Measurements from ENCODE around the gene PSAP.
"Not testable (repeated sequence)": the region's sequence is repeated elsewhere in the genome, so short reads cannot be mapped to it uniquely, and the experiment has no call there.

PSAP gene

GRCh38 chr10:71881647-71882355 is 30.8 kb upstream of the PSAP start:
- no peak for DNase-seq (ENCODE audit: low read depth)
- TF ChIP-seq CTCF (IDR thresholded peaks at IDR 0.05; ENCODE audit: control insufficient read depth, insufficient read depth, low read depth, low read length, missing control alignments): no peak
- no peak overlapping the region for H3K4me3 ChIP-seq (ENCODE audit: control insufficient read depth, low read depth, low read length)

DNA sequence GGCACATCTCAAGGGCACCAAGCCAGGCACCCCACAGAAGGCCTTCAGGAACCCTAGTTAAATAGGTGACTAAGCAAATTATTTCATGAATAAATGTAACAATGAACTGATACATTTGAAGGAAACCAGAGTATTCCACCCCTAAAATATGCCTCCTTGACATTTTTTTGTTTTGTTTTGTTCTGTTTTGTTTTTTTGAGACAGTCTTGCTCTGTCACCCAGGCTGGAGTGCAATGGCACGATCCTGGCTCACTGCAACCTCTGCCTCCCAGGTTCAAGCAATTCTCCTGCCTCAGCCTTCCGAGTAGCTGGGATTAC is 30.2 kb upstream of the PSAP start:
- not testable (repeated sequence) for H3K4me3 ChIP-seq (ENCODE audit: control insufficient read depth, low read depth, low read length); DNase-seq (ENCODE audit: low read depth)

DNA sequence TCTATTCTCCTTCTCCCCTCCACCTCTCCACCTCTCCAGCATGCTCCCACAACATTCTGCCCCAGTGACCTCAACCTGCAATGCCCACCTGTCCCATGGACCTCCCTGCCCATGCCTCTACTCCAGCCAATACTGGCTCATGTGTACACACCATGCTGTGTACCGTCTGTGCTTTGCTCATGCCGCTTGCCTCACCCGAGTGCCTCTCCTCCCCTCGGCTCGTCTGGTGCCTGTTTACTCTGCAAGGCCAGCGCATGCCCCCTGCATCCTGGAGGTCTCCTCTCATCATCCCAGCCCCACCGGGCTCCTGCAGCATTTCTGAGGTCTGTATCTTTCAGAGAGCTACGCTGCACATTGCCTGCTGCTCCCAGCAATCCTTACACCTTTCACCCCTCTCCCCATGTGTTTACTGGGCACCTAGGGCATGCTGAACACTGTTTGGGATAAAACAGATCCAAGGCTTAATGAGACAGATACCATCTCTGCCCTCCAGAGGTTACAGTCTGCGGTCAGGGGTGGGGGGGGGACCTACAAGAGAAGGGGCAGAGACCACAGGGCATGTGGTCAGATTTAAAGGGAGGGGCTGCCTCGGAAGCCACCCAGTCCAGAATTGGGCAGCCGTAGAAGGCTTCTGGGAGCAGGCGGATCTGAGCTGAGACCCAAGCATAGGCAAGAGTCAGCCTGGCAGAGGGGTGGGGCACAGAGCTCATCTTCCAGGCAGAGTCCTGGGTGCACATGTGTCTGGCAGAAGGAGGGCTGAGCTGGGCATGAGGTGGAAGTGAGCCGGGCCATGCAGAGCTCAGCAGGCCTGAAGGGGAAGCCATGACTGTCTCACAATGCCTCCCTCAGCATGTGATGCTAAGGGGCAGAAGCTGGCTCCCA is 29.6 kb upstream of the PSAP start:
- no peak overlapping the region for H3K4me3 ChIP-seq (ENCODE audit: control insufficient read depth, low read depth, low read length)
- no peak for DNase-seq (ENCODE audit: low read depth)
- TF ChIP-seq CTCF (IDR thresholded peaks at IDR 0.05; ENCODE audit: control insufficient read depth, insufficient read depth, low read depth, low read length, missing control alignments): no peak

DNA sequence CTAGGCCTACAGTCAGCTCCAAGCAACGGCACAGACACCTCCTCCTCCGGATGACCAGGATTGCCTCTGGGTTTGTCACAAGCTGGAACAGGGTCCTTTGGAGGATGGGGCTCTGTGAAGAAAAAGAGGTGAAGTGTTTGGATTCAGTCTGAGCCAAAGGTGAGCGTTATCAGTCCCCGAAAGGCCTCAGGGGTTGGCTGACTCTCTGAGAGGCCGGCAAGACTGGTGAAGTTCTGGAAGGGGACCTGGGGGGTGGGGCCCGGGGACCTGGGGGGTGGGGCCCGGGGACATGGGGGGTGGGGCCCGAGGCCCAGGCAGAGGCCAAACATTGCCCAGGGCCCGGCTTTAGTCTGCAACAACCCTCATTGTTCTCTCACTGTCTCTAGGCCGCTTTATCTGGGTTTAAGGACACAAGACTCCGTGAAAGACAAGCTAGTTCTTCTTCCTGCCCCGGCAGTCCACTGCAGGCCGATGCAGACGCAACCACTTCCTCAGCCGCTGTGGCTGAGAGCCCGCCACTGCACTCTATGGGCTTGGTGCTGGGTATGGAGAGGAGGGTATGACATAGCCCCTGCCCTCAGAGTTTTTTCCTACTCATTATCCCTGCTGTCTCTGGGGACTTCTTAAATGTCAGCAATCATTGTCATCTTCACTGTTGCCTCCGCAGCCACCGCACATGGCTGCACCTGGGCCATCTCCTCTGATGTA is 27.4 kb upstream of the PSAP start:
- TF ChIP-seq CTCF (IDR thresholded peaks at IDR 0.05; ENCODE audit: control insufficient read depth, insufficient read depth, low read depth, low read length, missing control alignments): no peak
- H3K4me3 ChIP-seq (ENCODE audit: control insufficient read depth, low read depth, low read length): no peak overlapping the region
- no peak for DNase-seq (ENCODE audit: low read depth)

DNA sequence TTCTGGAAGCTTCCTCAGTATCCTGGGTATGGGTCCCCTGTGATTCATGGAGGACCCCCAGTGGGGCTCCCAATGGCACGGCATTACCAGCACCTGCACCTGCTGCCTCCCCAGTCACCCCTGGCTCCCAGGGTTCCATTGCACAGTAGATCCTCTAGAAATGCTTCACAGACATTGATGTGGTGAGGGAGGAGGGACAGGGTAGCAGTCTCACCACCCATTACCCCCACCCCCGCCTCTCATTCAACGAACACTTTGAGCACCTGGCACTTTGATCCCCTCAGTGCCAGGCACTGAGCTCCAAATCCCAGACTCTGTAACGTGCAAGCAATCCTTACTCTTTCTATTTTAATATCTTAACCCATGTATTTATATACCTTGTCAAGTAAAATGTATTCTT is 26.8 kb upstream of the PSAP start:
- H3K4me3 ChIP-seq (ENCODE audit: control insufficient read depth, low read depth, low read length): no peak overlapping the region
- TF ChIP-seq CTCF (IDR thresholded peaks at IDR 0.05; ENCODE audit: control insufficient read depth, insufficient read depth, low read depth, low read length, missing control alignments): no peak
- DNase-seq (ENCODE audit: low read depth): no peak

- DNase-seq (ENCODE audit: low read depth); H3K4me3 ChIP-seq (ENCODE audit: control insufficient read depth, low read depth, low read length): not testable (repeated sequence)
Measured at GRCh38 chr10:71874680-71875354, 23.8 kb upstream of the PSAP start.

DNA sequence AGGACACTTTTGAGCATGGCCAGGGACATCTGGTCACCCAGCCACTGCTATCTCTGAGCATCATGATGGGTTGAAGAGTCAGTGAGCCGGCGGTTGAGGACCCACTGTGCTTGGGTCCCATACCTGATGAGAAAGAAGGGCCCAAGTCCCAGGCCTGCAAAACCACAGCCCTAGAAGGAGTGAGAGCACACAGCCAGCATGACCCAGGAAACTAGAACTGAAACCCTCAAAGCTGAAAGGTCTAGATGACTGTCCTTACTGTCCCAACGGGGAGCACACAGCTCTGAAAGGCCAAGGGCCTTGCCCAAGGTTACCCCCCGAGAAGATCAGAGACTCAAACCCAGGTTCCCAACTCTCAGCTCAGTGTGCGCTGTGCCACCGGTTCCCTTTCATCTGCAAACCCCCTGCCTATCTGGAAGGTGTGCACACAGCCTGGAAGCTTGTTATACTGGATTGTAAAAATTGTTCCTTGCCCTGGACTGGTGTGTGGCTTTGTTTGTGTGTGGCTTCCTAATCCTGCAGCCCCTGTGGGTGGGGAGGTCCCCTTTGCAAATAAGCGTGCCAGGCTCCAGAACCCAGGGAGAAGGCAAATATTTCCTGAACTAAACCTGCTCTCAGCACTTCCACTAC is 22.6 kb upstream of the PSAP start:
- no peak overlapping the region for H3K4me3 ChIP-seq (ENCODE audit: control insufficient read depth, low read depth, low read length)
- TF ChIP-seq CTCF (IDR thresholded peaks at IDR 0.05; ENCODE audit: control insufficient read depth, insufficient read depth, low read depth, low read length, missing control alignments): no peak
- DNase-seq (ENCODE audit: low read depth): no peak

GRCh38 chr10:71869601-71870000 is 18.6 kb upstream of the PSAP start:
- not testable (repeated sequence) for H3K4me3 ChIP-seq (ENCODE audit: control insufficient read depth, low read depth, low read length); DNase-seq (ENCODE audit: low read depth)
